ENCODE results near the gene APOBEC4. TPM values are rescaled to one million over a fixed set of nuclear protein-coding genes. Genes with fewer than 3 reads are reported as not detected.

Gene APOBEC4
- total RNA-seq, 1 experiment from 2014 or later: not detected

DNA sequence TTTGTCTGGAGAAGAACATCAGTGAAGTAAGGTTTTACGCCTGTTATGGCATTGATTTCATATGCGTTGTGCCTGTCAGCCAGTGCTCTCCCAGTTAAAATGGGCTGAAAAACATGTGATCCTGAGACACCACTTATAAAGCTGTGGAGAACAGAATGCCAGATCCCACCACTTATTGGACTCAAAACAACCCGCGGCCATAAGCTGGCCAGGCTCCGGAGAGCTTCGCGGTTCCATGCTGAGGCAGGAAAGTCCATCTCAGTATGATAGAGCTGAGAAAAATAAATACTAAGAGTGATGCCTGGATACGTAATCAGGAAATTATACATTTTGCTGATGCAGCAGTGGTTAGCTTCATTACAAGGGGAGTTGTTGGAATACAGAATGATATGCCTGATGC lies 5.1 kb downstream of the APOBEC4 start:
- no peaks in the 10 kb centered on the region for H3K79me2 ChIP-seq (ENCODE audit: low read depth)
- ChIA-PET POLR2A (ENCODE audit: unreplicated experiment) (no interaction called here), CTCF (no interaction called here)
- no peaks in the 10 kb centered on the region for H3K27me3 ChIP-seq (ENCODE audit: insufficient read depth, low read depth)
- no peak overlapping the region for H3K4me2 ChIP-seq
- H3K9me2 ChIP-seq (ENCODE audit: insufficient read depth): no peaks in the 10 kb centered on the region
- no peak overlapping the region for H3K4me3 ChIP-seq
- no peak overlapping the region for H3K27ac ChIP-seq
- DNase-seq: no peak
- H3K36me3 ChIP-seq (ENCODE audit: low read depth): no peaks in the 10 kb centered on the region
- BruUV-seq (replicated peaks): no TSS peak
- intact Hi-C loops (cut with micrococcal nuclease; ENCODE audit: unreplicated experiment): no loop called here
- H3F3A ChIP-seq (ENCODE audit: insufficient read depth, low read depth): no peaks in the 10 kb centered on the region
- TF ChIP-seq CTCF (conservative IDR thresholded peaks at IDR 0.05) (no peak), EZH2 (IDR thresholded peaks at IDR 0.05; ENCODE audit: low read depth) (no peak)
- no peaks in the 10 kb centered on the region for H3K9me3 ChIP-seq (ENCODE audit: insufficient read depth, low read depth)
- H4K20me1 ChIP-seq (ENCODE audit: insufficient read depth): no peaks in the 10 kb centered on the region
- H2AFZ ChIP-seq: no peak overlapping the region
- no peaks in the 10 kb centered on the region for H3K4me1 ChIP-seq (replicated peaks; ENCODE audit: insufficient read depth)

GRCh38 chr1:183646776-183647175 lies 6.3 kb downstream of the APOBEC4 start:
- Histone ChIP-seq H3K79me2 (ENCODE audit: low read depth) (no peaks in the 10 kb centered on the region), H3K27me3 (ENCODE audit: insufficient read depth, low read depth) (no peaks in the 10 kb centered on the region), H3K27ac (no peak overlapping the region), H3K9me3 (ENCODE audit: insufficient read depth, low read depth) (no peaks in the 10 kb centered on the region), H4K20me1 (ENCODE audit: insufficient read depth) (no peaks in the 10 kb centered on the region), H3K4me2 (no peak overlapping the region), H3K4me3 (no peak overlapping the region), H2AFZ (no peak overlapping the region), H3K36me3 (ENCODE audit: low read depth) (no peaks in the 10 kb centered on the region), H3K4me1 (replicated peaks; ENCODE audit: insufficient read depth) (no peaks in the 10 kb centered on the region), H3F3A (ENCODE audit: insufficient read depth, low read depth) (no peaks in the 10 kb centered on the region), H3K9me2 (ENCODE audit: insufficient read depth) (no peaks in the 10 kb centered on the region)
- no peak for DNase-seq
- ChIA-PET POLR2A (ENCODE audit: unreplicated experiment) (interaction anchor here (0.5 kb wide), 1 partner anchor 847 kb away, joined by 5 read pairs; no protein-coding TSS in a partner anchor), CTCF (interaction anchor here (0.9 kb wide), 1 partner anchor 9 kb away, joined by 3 read pairs; no protein-coding TSS in a partner anchor)
- no TSS peak for BruUV-seq (replicated peaks)
- TF ChIP-seq EZH2 (IDR thresholded peaks at IDR 0.05; ENCODE audit: low read depth) (no peak), CTCF (conservative IDR thresholded peaks at IDR 0.05) (no peak)
- intact Hi-C loops (cut with micrococcal nuclease; ENCODE audit: unreplicated experiment): no loop called here

DNA sequence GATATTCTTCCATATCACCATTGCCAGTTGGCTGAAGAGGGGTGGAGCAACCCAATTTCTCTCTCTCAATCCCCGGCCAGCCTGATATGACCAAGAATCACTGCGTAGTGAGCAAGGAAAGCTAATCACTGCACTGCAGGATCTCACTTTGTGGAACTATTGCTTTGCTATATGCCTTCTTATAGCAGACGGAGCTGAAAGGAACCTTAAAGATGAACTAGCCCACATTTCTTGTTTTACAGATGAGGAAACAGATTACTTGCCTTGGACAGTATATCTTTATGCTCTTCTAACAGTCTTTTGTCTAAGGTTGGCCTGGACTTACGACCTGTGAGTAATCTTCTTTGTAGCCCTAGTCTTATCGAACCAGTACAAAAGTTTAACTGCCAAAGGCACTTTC lies 7.6 kb downstream of the APOBEC4 start:
- TF ChIP-seq EZH2 (IDR thresholded peaks at IDR 0.05; ENCODE audit: low read depth) (no peak), CTCF (conservative IDR thresholded peaks at IDR 0.05) (no peak)
- BruUV-seq (replicated peaks): no TSS peak
- Histone ChIP-seq H3K79me2 (ENCODE audit: low read depth) (no peaks in the 10 kb centered on the region), H2AFZ (no peak overlapping the region), H3K27me3 (ENCODE audit: insufficient read depth, low read depth) (no peaks in the 10 kb centered on the region), H3K4me2 (no peak overlapping the region), H3F3A (ENCODE audit: insufficient read depth, low read depth) (no peaks in the 10 kb centered on the region), H3K36me3 (ENCODE audit: low read depth) (no peaks in the 10 kb centered on the region), H3K4me3 (no peak overlapping the region), H3K27ac (no peak overlapping the region), H3K9me3 (ENCODE audit: insufficient read depth, low read depth) (no peaks in the 10 kb centered on the region), H3K9me2 (ENCODE audit: insufficient read depth) (no peaks in the 10 kb centered on the region), H3K4me1 (replicated peaks; ENCODE audit: insufficient read depth) (no peaks in the 10 kb centered on the region), H4K20me1 (ENCODE audit: insufficient read depth) (no peaks in the 10 kb centered on the region)
- ChIA-PET POLR2A (ENCODE audit: unreplicated experiment) (no interaction called here), CTCF (no interaction called here)
- intact Hi-C loops (cut with micrococcal nuclease; ENCODE audit: unreplicated experiment): no loop called here
- no peak for DNase-seq

Measured in PC-9 (cell line).